Suprapubic skin (tissue), 4 donors: ENCODE results near the gene RPL28. TPM values are rescaled to one million over a fixed set of nuclear protein-coding genes. Genes with fewer than 3 reads are reported as not detected.
"Not testable (repeated sequence)": the region's sequence is repeated elsewhere in the genome, so short reads cannot be mapped to it uniquely, and the experiment has no call there.

Source experiments
- DNase-seq, 2 donors: peaks; one replicate each; pipeline ENCODE4 v3.0.0-alpha.2; 2019; ENCODE audit warnings: low spot score in 2 of 2
- H3K27ac ChIP-seq: fragments of 200-600 bp; sonication (generic); one replicate; pipeline ENCODE4 v1.5.1; 2019
- H3K27me3 ChIP-seq: fragments of 200-600 bp; sonication (generic); one replicate; pipeline ENCODE4 v1.5.1; 2019
- H3K36me3 ChIP-seq: fragments of 200-600 bp; sonication (generic); one replicate; pipeline ENCODE4 v1.5.1; 2019
- H3K4me1 ChIP-seq: fragments of 200-600 bp; sonication (generic); one replicate; pipeline ENCODE4 v1.5.1; 2019
- H3K4me3 ChIP-seq: fragments of 200-600 bp; sonication (generic); one replicate; pipeline ENCODE4 v1.5.1; 2019; ENCODE audit warnings: mild to moderate bottlenecking
- H3K9me3 ChIP-seq: fragments of 200-600 bp; sonication (generic); one replicate; pipeline ENCODE4 v1.5.1; 2019
- CTCF ChIP-seq, 2 donors: fragments of 200-600 bp in 1 of 2; fragments of 450-650 bp in 1 of 2; sonication (generic) in 1 of 2; IDR thresholded peaks; one replicate each; pipeline ENCODE4 v1.5.1; 2016 to 2019; ENCODE audit warnings: antibody characterized with exemption in 2 of 2, mild to moderate bottlenecking in 1 of 2, moderate library complexity in 1 of 2
- EP300 ChIP-seq: sonication (generic); formaldehyde crosslinking; IDR thresholded peaks from one replicate; pipeline ENCODE4 v1.6.1; 2017; ENCODE audit warnings: antibody characterized with exemption
- POLR2A ChIP-seq, 2 donors: fragments of 450-650 bp; IDR thresholded peaks; one replicate each; pipeline ENCODE4 v1.6.1; 2017; ENCODE audit warnings: antibody characterized with exemption in 2 of 2, mild to moderate bottlenecking in 2 of 2, moderate library complexity in 2 of 2
- POLR2AphosphoS5 ChIP-seq, 3 donors: sonication (generic); formaldehyde crosslinking; IDR thresholded peaks; one replicate each; pipeline ENCODE4 v1.6.1; 2017; ENCODE audit warnings: antibody characterized with exemption in 3 of 3
- WGBS: methylation state at CpG from one replicate; pipeline ENCODE4 v1.1.5; 2018; 5-methylcytosine and 5-hydroxymethylcytosine counted together
- total RNA-seq, 4 donors: library from RNA; depleted of rRNA; stranded (reverse); fragments of >200 nt; gene quantifications; one replicate each; pipeline ENCODE4 v1.1.0, GENCODE V29; 2016

Gene RPL28
- total RNA-seq, 4 donors from 2014 or later, result 605 to 767 (median 714) TPM

GRCh38 chr19:55407800-55408532, 22.2 kb downstream of the RPL28 start:
- peak; percentile 99 to 100 for DNase-seq
- under 1% methylated on average over 55 of the region's 72 CpGs for WGBS
- H3K4me3 ChIP-seq, result peak overlapping the region; percentile 97

GRCh38 chr19:55408533-55408872, 22.8 kb downstream of the RPL28 start:
- no peak for TF ChIP-seq POLR2A (IDR thresholded peaks at IDR 0.05)
- H3K27ac ChIP-seq, result peak overlapping the region; percentile 96
- H3K36me3 ChIP-seq, result peaks cover 14% of the 10 kb centered on the region
- WGBS, result 75% methylated on average over 8 of the region's 9 CpGs
- peaks cover 15% of the 10 kb centered on the region for H3K4me1 ChIP-seq
- no peaks in the 10 kb centered on the region for H3K27me3 ChIP-seq
- no peaks in the 10 kb centered on the region for H3K9me3 ChIP-seq
- DNase-seq, result no peak
- peak overlapping the region; percentile 97 for H3K4me3 ChIP-seq

More at GRCh38 chr19:55407800-55408532, 22.2 kb downstream of the RPL28 start:
- TF ChIP-seq POLR2AphosphoS5 (IDR thresholded peaks at IDR 0.05) (peak in 2 of 3 donors; percentile 47 to 53), CTCF (IDR thresholded peaks at IDR 0.05) (no peak), POLR2A (IDR thresholded peaks at IDR 0.05) (no peak), EP300 (no peak)
- H3K4me1 ChIP-seq, result peaks cover 15% of the 10 kb centered on the region
- H3K36me3 ChIP-seq, result peaks cover 19% of the 10 kb centered on the region
- H3K9me3 ChIP-seq, result no peaks in the 10 kb centered on the region
- H3K27ac ChIP-seq, result peak overlapping the region; percentile 96
- H3K27me3 ChIP-seq, result no peaks in the 10 kb centered on the region

- DNase-seq, H3K9me3 ChIP-seq, H3K4me3 ChIP-seq, H3K27me3 ChIP-seq, H3K27ac ChIP-seq, H3K36me3 ChIP-seq: not testable (repeated sequence)
- WGBS, result 95% methylated on average over 8 of the region's 8 CpGs
- peaks cover 15% of the 10 kb centered on the region for H3K4me1 ChIP-seq
These were observed 23.4 kb downstream of the RPL28 start for GRCh38 chr19:55409179-55409578.

GRCh38 chr19:55410168-55410567, 24.4 kb downstream of the RPL28 start:
- TF ChIP-seq CTCF (IDR thresholded peaks at IDR 0.05) (no peak), EP300 (no peak), POLR2AphosphoS5 (IDR thresholded peaks at IDR 0.05) (no peak), POLR2A (IDR thresholded peaks at IDR 0.05) (no peak)
- no peak overlapping the region for H3K4me3 ChIP-seq
- no peaks in the 10 kb centered on the region for H3K27me3 ChIP-seq
- peaks cover 15% of the 10 kb centered on the region for H3K4me1 ChIP-seq
- WGBS, result 95% methylated on average over 2 of the region's 2 CpGs
- H3K9me3 ChIP-seq, result no peaks in the 10 kb centered on the region
- peaks cover 3% of the 10 kb centered on the region for H3K36me3 ChIP-seq
- DNase-seq, result no peak
- H3K27ac ChIP-seq, result no peak overlapping the region

GRCh38 chr19:55418185-55418584, 32.5 kb downstream of the RPL28 start:
- Histone ChIP-seq H3K27ac (no peak overlapping the region), H3K4me3 (no peak overlapping the region), H3K9me3 (no peaks in the 10 kb centered on the region), H3K36me3 (no peaks in the 10 kb centered on the region), H3K4me1 (peaks cover under 1% of the 10 kb centered on the region), H3K27me3 (peaks cover 5% of the 10 kb centered on the region)
- TF ChIP-seq POLR2A (IDR thresholded peaks at IDR 0.05) (no peak), CTCF (IDR thresholded peaks at IDR 0.05) (peak; percentile 41 to 42)
- 12% methylated on average over 7 of the region's 7 CpGs for WGBS
- DNase-seq, result no peak

- Histone ChIP-seq H3K27me3 (peaks cover 5% of the 10 kb centered on the region), H3K4me1 (peaks cover 3% of the 10 kb centered on the region), H3K27ac (no peak overlapping the region), H3K9me3 (no peaks in the 10 kb centered on the region), H3K36me3 (no peaks in the 10 kb centered on the region), H3K4me3 (no peak overlapping the region)
- TF ChIP-seq POLR2AphosphoS5 (IDR thresholded peaks at IDR 0.05) (no peak), POLR2A (IDR thresholded peaks at IDR 0.05) (no peak), CTCF (IDR thresholded peaks at IDR 0.05) (no peak), EP300 (no peak)
- DNase-seq, result no peak
- 48% methylated on average over 4 of the region's 5 CpGs for WGBS
These were observed 33.4 kb downstream of the RPL28 start for GRCh38 chr19:55419103-55419502.
